Measurements from ENCODE around the gene ZNF608.

DNA sequence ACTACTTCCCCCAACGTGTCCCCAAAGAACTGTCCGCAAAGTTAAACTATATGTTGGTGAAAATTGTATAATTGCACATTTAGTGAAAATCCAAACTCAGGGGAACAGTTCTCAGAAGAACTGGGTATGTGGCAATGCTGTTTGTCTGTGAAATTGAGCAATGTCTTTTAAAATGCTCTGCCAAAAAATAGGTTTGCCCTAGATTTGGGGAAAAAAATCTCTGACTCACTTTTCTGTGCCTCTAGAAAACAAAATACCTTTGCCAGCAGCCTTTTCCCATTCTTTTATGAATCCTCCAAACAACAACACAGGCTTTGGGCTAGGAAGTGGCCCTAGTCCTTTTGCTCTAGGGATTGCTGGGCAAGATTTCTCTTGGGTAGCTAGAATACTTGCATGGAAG is 37.4 kb upstream of the ZNF608 start:
- TF ChIP-seq, protein P1, sequence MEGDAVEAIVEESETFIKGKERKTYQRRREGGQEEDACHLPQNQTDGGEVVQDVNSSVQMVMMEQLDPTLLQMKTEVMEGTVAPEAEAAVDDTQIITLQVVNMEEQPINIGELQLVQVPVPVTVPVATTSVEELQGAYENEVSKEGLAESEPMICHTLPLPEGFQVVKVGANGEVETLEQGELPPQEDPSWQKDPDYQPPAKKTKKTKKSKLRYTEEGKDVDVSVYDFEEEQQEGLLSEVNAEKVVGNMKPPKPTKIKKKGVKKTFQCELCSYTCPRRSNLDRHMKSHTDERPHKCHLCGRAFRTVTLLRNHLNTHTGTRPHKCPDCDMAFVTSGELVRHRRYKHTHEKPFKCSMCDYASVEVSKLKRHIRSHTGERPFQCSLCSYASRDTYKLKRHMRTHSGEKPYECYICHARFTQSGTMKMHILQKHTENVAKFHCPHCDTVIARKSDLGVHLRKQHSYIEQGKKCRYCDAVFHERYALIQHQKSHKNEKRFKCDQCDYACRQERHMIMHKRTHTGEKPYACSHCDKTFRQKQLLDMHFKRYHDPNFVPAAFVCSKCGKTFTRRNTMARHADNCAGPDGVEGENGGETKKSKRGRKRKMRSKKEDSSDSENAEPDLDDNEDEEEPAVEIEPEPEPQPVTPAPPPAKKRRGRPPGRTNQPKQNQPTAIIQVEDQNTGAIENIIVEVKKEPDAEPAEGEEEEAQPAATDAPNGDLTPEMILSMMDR (IDR thresholded peaks at IDR 0.05) = no peak
- no peak for TF ChIP-seq POLR2A (IDR thresholded peaks at IDR 0.05)

Measured in testis (tissue), 2 donors.